A673 (cell line): ENCODE measurements around the gene ST8SIA3.

ENCODE experiments used
- CTCF ChIP-seq: fragments of 300-800, 200-600 bp; sonication (generic); conservative IDR thresholded peaks from 2 replicates; pipeline ENCODE4 v1.5.1; 2017; ENCODE audit warnings: low read depth, mild to moderate bottlenecking, antibody characterized with exemption, low read length, moderate library complexity, mixed read lengths
- EZH2 ChIP-seq: fragments of 200-600 bp; sonication (generic); IDR thresholded peaks from 2 replicates; pipeline ENCODE4 v1.6.1; 2017; ENCODE audit warnings: borderline replicate concordance, low read depth, mild to moderate bottlenecking, mixed read lengths, antibody characterized with exemption, low read length; ENCODE audit not compliant: poor library complexity, severe bottlenecking

GRCh38 chr18:57404345-57404744 is 52.0 kb downstream of the ST8SIA3 start:
- TF ChIP-seq CTCF (no peak), EZH2 (no peak)
